H1 (cell line): Measurements from ENCODE around the gene WDFY4. TPM values are rescaled to one million over a fixed set of nuclear protein-coding genes. Genes with fewer than 3 reads are reported as not detected.

ENCODE experiments used
- CTCF ChIA-PET: fragments of 300-600 bp; sonication (Branson Sonifier 250); formaldehyde crosslinking; loops from one replicate; lab custom pipeline; 2021; ENCODE audit not compliant: partially characterized antibody; lab: Charles Lee
- POLR2A ChIA-PET: fragments of 300-600 bp; sonication (Branson Sonifier 250); formaldehyde crosslinking; loops from one replicate; lab custom pipeline; 2021; ENCODE audit warnings: inconsistent platforms; ENCODE audit not compliant: partially characterized antibody; lab: Charles Lee
- DNase-seq, 2 experiments: peaks; one replicate each; pipeline versions ENCODE4 v3.0.0 to v3.0.0-alpha.2; 2010 to 2022; ENCODE audit warnings: low spot score in 2 of 2, low read depth in 1 of 2, mixed read lengths in 1 of 2
- FAIRE-seq: peaks from 2 replicates; lab custom pipeline; 2011; peaks lifted over from hg19 to GRCh38; lab: Jason Lieb, UNC
- H2AFZ ChIP-seq: 2 replicates; pipeline ENCODE4 v1.8.1; 2012; ENCODE audit warnings: low read length, inconsistent platforms
- H2AK5ac ChIP-seq: 2 replicates; pipeline ENCODE4 v1.6.1; 2013; ENCODE audit warnings: low read depth, low read length
- H2BK120ac ChIP-seq: replicated peaks from 2 replicates; pipeline ENCODE3; 2013; ENCODE audit warnings: low read depth, low read length, inconsistent platforms
- H2BK12ac ChIP-seq: 2 replicates; pipeline ENCODE4 v1.6.1; 2013; ENCODE audit warnings: low read depth, low read length
- H2BK15ac ChIP-seq: 2 replicates; pipeline ENCODE4 v1.6.1; 2013; ENCODE audit warnings: low read length
- H2BK20ac ChIP-seq: 2 replicates; pipeline ENCODE4 v1.6.1; 2013; ENCODE audit warnings: low read length
- H2BK5ac ChIP-seq: 2 replicates; pipeline ENCODE4 v1.6.1; 2013; ENCODE audit warnings: low read depth, low read length
- H3K14ac ChIP-seq: 2 replicates; pipeline ENCODE4 v1.6.1; 2013; ENCODE audit warnings: inconsistent platforms; ENCODE audit not compliant: insufficient read length
- H3K18ac ChIP-seq: 2 replicates; pipeline ENCODE4 v1.6.1; 2013; ENCODE audit warnings: low read length; ENCODE audit errors: extremely low read depth
- H3K23ac ChIP-seq: 2 replicates; pipeline ENCODE4 v1.6.1; 2013; ENCODE audit warnings: inconsistent platforms; ENCODE audit not compliant: insufficient read length
- H3K23me2 ChIP-seq: 2 replicates; pipeline ENCODE4 v1.6.1; 2013; ENCODE audit warnings: low read depth, low read length
- H3K27ac ChIP-seq: 2 replicates; pipeline ENCODE4 v1.6.1; 2011; ENCODE audit warnings: low read depth, low read length, inconsistent platforms
- H3K27me3 ChIP-seq, 4 experiments: replicated peaks in 1 of 4; 1 replicate in 1 of 4; 2 replicates in 3 of 4; pipeline versions ENCODE4 v1.6.1 to v1.8.1; 2011 to 2013; ENCODE audit warnings: low read length in 3 of 4, mild to moderate bottlenecking in 3 of 4, inconsistent platforms in 2 of 4, mixed read lengths in 2 of 4, moderate library complexity in 1 of 4; ENCODE audit not compliant: control insufficient read depth in 3 of 4, insufficient read depth in 3 of 4; ENCODE audit errors: extremely low read depth in 1 of 4
- H3K36me3 ChIP-seq, 4 experiments: 2 replicates each; pipeline versions ENCODE4 v1.6.1 to v1.8.1; 2011 to 2013; ENCODE audit warnings: mild to moderate bottlenecking in 4 of 4, low read length in 3 of 4, moderate library complexity in 2 of 4, control low read depth in 1 of 4, inconsistent platforms in 1 of 4; ENCODE audit not compliant: insufficient read depth in 4 of 4, control insufficient read depth in 2 of 4
- H3K4ac ChIP-seq: replicated peaks from 2 replicates; pipeline ENCODE3; 2013; ENCODE audit warnings: low read length, low read depth, mixed read lengths, inconsistent platforms; ENCODE audit not compliant: insufficient read length
- H3K4me1 ChIP-seq, 4 experiments: replicated peaks in 1 of 4; 1 replicate in 1 of 4; 2 replicates in 3 of 4; pipeline versions ENCODE4 v1.6.1 to v1.8.1; 2011 to 2013; ENCODE audit warnings: low read length in 3 of 4, inconsistent platforms in 2 of 4, mixed read lengths in 1 of 4; ENCODE audit not compliant: insufficient read depth in 4 of 4, control insufficient read depth in 3 of 4
- H3K4me2 ChIP-seq, 2 experiments: 2 replicates each; pipeline versions ENCODE4 v1.6.1 to v1.8.1; 2011 to 2013; ENCODE audit warnings: low read depth in 2 of 2, low read length in 2 of 2, control low read depth in 1 of 2, inconsistent platforms in 1 of 2, mild to moderate bottlenecking in 1 of 2; ENCODE audit not compliant: insufficient read depth in 1 of 2
- H3K4me3 ChIP-seq, 4 experiments: fragments of 200-600, 300-600 bp in 1 of 4; sonication (generic), shearing (Covaris generic), sonication (Bioruptor Twin) in 1 of 4; 2 replicates each; pipeline versions ENCODE4 v1.5.1 to v1.8.1; 2011 to 2016; ENCODE audit warnings: low read length in 4 of 4, low read depth in 3 of 4, control low read depth in 2 of 4, inconsistent platforms in 2 of 4, mild to moderate bottlenecking in 2 of 4, mixed read lengths in 1 of 4, moderate library complexity in 1 of 4; ENCODE audit not compliant: insufficient read depth in 2 of 4; ENCODE audit errors: extremely low read depth in 1 of 4
- H3K56ac ChIP-seq: replicated peaks from 2 replicates; pipeline ENCODE3; 2013; ENCODE audit warnings: low read depth, mild to moderate bottlenecking, mixed read lengths, low read length, inconsistent platforms; ENCODE audit not compliant: insufficient read length
- H3K79me1 ChIP-seq: 2 replicates; pipeline ENCODE4 v1.6.1; 2013; ENCODE audit warnings: low read depth, low read length, control low read depth
- H3K79me2 ChIP-seq, 2 experiments: 2 replicates each; pipeline versions ENCODE4 v1.6.1 to v1.8.1; 2012 to 2013; ENCODE audit warnings: low read length in 2 of 2, mild to moderate bottlenecking in 2 of 2, inconsistent platforms in 1 of 2; ENCODE audit not compliant: insufficient read depth in 2 of 2, control insufficient read depth in 1 of 2
- H3K9ac ChIP-seq, 4 experiments: replicated peaks in 1 of 4; 1 replicate in 1 of 4; 2 replicates in 3 of 4; pipeline versions ENCODE4 v1.6.1 to v1.8.1; 2011 to 2013; ENCODE audit warnings: low read depth in 3 of 4, low read length in 3 of 4, control low read depth in 2 of 4, mild to moderate bottlenecking in 2 of 4, moderate library complexity in 2 of 4, inconsistent platforms in 1 of 4; ENCODE audit errors: extremely low read depth in 1 of 4
- H3K9me3 ChIP-seq, 2 experiments: 2 replicates each; pipeline versions ENCODE4 v1.6.1 to v1.8.1; 2012 to 2013; ENCODE audit warnings: mild to moderate bottlenecking in 2 of 2, moderate library complexity in 2 of 2, control low read depth in 1 of 2, inconsistent platforms in 1 of 2, low read depth in 1 of 2, low read length in 1 of 2, mixed read lengths in 1 of 2; ENCODE audit not compliant: insufficient read depth in 2 of 2
- H4K20me1 ChIP-seq, 2 experiments: replicated peaks in 1 of 2; 2 replicates each; pipeline versions ENCODE3 to v1.8.1; 2011 to 2013; ENCODE audit warnings: inconsistent platforms in 2 of 2, low read length in 2 of 2, mild to moderate bottlenecking in 1 of 2; ENCODE audit not compliant: insufficient read depth in 2 of 2, control insufficient read depth in 1 of 2
- H4K5ac ChIP-seq: 2 replicates; pipeline ENCODE4 v1.6.1; 2013; ENCODE audit warnings: low read length, low read depth, mixed read lengths, inconsistent platforms; ENCODE audit not compliant: insufficient read length
- H4K8ac ChIP-seq: 2 replicates; pipeline ENCODE4 v1.8.0; 2013; ENCODE audit warnings: mild to moderate bottlenecking, moderate library complexity, low read length, inconsistent platforms; ENCODE audit not compliant: insufficient read depth; ENCODE audit errors: extremely low read depth
- H4K91ac ChIP-seq: replicated peaks from 2 replicates; pipeline ENCODE3; 2013; ENCODE audit warnings: low read length, mixed read lengths, inconsistent platforms; ENCODE audit not compliant: insufficient read length
- ASH2L ChIP-seq: fragments of 200-600, 300-600 bp; sonication (generic); IDR thresholded peaks from one replicate; pipeline ENCODE4 v1.7.1; 2017; ENCODE audit warnings: low read length
- ATF3 ChIP-seq: IDR thresholded peaks from 2 replicates; pipeline ENCODE4 v1.6.1; 2011; ENCODE audit warnings: low read depth, mild to moderate bottlenecking, low read length; ENCODE audit not compliant: insufficient read depth
- BACH1 ChIP-seq: IDR thresholded peaks from 2 replicates; pipeline ENCODE4 v1.6.1; 2012; ENCODE audit warnings: low read length, improper control_type of control experiment
- CBX8 ChIP-seq: fragments of 300-800, 300-1000 bp; sonication (generic); IDR thresholded peaks from 2 replicates; pipeline ENCODE4 v1.7.1; 2016; ENCODE audit warnings: low read depth, low read length, borderline replicate concordance
- CTBP2 ChIP-seq: IDR thresholded peaks from 2 replicates; pipeline ENCODE4 v1.7.0; 2011; ENCODE audit warnings: borderline replicate concordance, mild to moderate bottlenecking, moderate library complexity, mixed read lengths, low read length; ENCODE audit not compliant: insufficient read depth, insufficient read length
- CTCF ChIP-seq, 3 experiments: IDR thresholded peaks; 1 replicate in 2 of 3; 2 replicates in 1 of 3; pipeline versions ENCODE4 v1.5.1 to v1.6.1; 2011; ENCODE audit warnings: low read length in 3 of 3, mild to moderate bottlenecking in 3 of 3, inconsistent platforms in 2 of 3, low read depth in 1 of 3, moderate library complexity in 1 of 3; ENCODE audit not compliant: insufficient read depth in 1 of 3; ENCODE audit errors: control extremely low read depth in 1 of 3
- GTF2F1 ChIP-seq: IDR thresholded peaks from 2 replicates; pipeline ENCODE4 v1.6.1; 2012; ENCODE audit warnings: low read depth, low read length, improper control_type of control experiment, borderline replicate concordance
- HDAC2 ChIP-seq, 2 experiments: fragments of 300-600 bp in 1 of 2; sonication (generic) in 1 of 2; IDR thresholded peaks; 2 replicates each; pipeline ENCODE4 v1.6.1; 2011 to 2012; ENCODE audit warnings: low read depth in 2 of 2, low read length in 2 of 2, mild to moderate bottlenecking in 2 of 2, moderate library complexity in 2 of 2, borderline replicate concordance in 1 of 2, inconsistent platforms in 1 of 2
- JUND ChIP-seq: IDR thresholded peaks from 2 replicates; pipeline ENCODE4 v1.6.1; 2011; ENCODE audit warnings: mild to moderate bottlenecking, improper control_type of control experiment, low read length
- POLR2A ChIP-seq, 2 experiments: IDR thresholded peaks; 1 replicate in 1 of 2; 2 replicates in 1 of 2; pipeline ENCODE4 v1.6.1; 2011; ENCODE audit warnings: low read depth in 2 of 2, low read length in 2 of 2, mild to moderate bottlenecking in 2 of 2; ENCODE audit errors: control extremely low read depth in 1 of 2
- RBBP5 ChIP-seq: IDR thresholded peaks from 2 replicates; pipeline ENCODE4 v1.7.1; 2012; ENCODE audit warnings: low read depth, mild to moderate bottlenecking, inconsistent platforms, low read length, moderate library complexity, borderline replicate concordance
- SIRT6 ChIP-seq: IDR thresholded peaks from one replicate; pipeline ENCODE4 v1.7.1; 2012; ENCODE audit warnings: low read length, inconsistent platforms
- polyA plus RNA-seq, 7 experiments: library from polyadenylated mRNA; depleted of rRNA in 3 of 7; stranded (reverse) in 5 of 7; unstranded in 2 of 7; fragments of >200 nt in 5 of 7; fragments of 200-250 nt in 2 of 7; gene quantifications; 1 replicate in 5 of 7; 2 replicates in 1 of 7; 4 replicates in 1 of 7; pipeline versions ENCODE4 v1.2.1 to v1.2.3, GENCODE V29; 2011 to 2013; ENCODE audit warnings: missing spikeins in 2 of 7, mixed read lengths in 2 of 7
- total RNA-seq: library from RNA; stranded (reverse); fragmentation: NEBNext Ultra II Directional; extraction: Animal tissue kit (Norgen Biotek cat#: 25700); gene quantifications from 2 replicates; pipeline ENCODE4 v1.2.1, GENCODE V29; 2021

Gene WDFY4
- total and polyA plus RNA-seq, 2 of the 8 experiments (the other 6 are each of a cell fraction or from before 2014, with no cell fraction given), result not detected

GRCh38 chr10:48976196-48976595, 291.5 kb downstream of the WDFY4 start:
- Histone ChIP-seq H3K79me1 (no peaks in the 10 kb centered on the region), H3K9me3 (no peaks in the 10 kb centered on the region), H2AFZ (no peak overlapping the region), H3K79me2 (no peaks in the 10 kb centered on the region), H3K23ac (no peak overlapping the region), H3K23me2 (peaks cover 5% of the 10 kb centered on the region; the same call in 1 of the 2 replicates), H3K27ac (no peak overlapping the region), H3K4me3 (no peak overlapping the region), H4K20me1 (no peaks in the 10 kb centered on the region), H4K8ac (no peak overlapping the region), H3K4me2 (no peak overlapping the region), H3K56ac (no peak overlapping the region), H3K14ac (no peak overlapping the region), H2BK120ac (no peak overlapping the region), H2BK12ac (no peak overlapping the region), H3K4me1 (no peaks in the 10 kb centered on the region; a peak in 1 of 7 replicates), H4K5ac (no peak overlapping the region), H3K4ac (no peak overlapping the region), H2BK20ac (no peak overlapping the region), H4K91ac (no peak overlapping the region), H3K36me3 (no peaks in the 10 kb centered on the region), H3K27me3 (no peaks in the 10 kb centered on the region), H2BK5ac (no peak overlapping the region), H2AK5ac (no peak overlapping the region), H3K9ac (no peak overlapping the region), H3K18ac (no peak overlapping the region), H2BK15ac (no peak overlapping the region)
- ChIA-PET CTCF (interaction anchor here (0.6 to 1.4 kb wide), 11 partner anchors 10 to 319 kb away, joined by 3 to 5 read pairs (median 4); no protein-coding TSS in a partner anchor), POLR2A (no interaction called here)
- no peak for FAIRE-seq
- no peak for DNase-seq
- TF ChIP-seq ASH2L (no peak), GTF2F1 (no peak), CBX8 (no peak), POLR2A (IDR thresholded peaks at IDR 0.05; ENCODE audit: control extremely low read depth in 1 of 2, low read depth in 2 of 2, low read length in 2 of 2) (no peak), SIRT6 (no peak), BACH1 (no peak), RBBP5 (no peak), HDAC2 (IDR thresholded peaks at IDR 0.05; ENCODE audit: borderline replicate concordance in 1 of 2, low read depth in 2 of 2, low read length in 2 of 2) (no peak), CTCF (IDR thresholded peaks at IDR 0.05; ENCODE audit: control extremely low read depth in 1 of 3, insufficient read depth in 1 of 3, low read depth in 1 of 3, low read length in 3 of 3) (peak; percentile 33 to 42 (median 33)), JUND (no peak), ATF3 (no peak), CTBP2 (no peak)
